Measurements from ENCODE around the gene STAM.

GRCh38 chr10:17671307-17671706, 27.4 kb downstream of the STAM start:
- TF ChIP-seq CTCF (IDR thresholded peaks at IDR 0.05) (no peak), POLR2A (IDR thresholded peaks at IDR 0.05) (no peak), EP300 (IDR thresholded peaks at IDR 0.05) (no peak), POLR2AphosphoS5 (IDR thresholded peaks at IDR 0.05) (no peak)
